ENCODE data around the gene CYP4F8. TPM values are rescaled to one million over a fixed set of nuclear protein-coding genes. Genes with fewer than 3 reads are reported as not detected.

The CYP4F8 gene
- total and polyA plus RNA-seq, 9 of the 15 experiments (the other 6 are each of a cell fraction or from before 2014, with no cell fraction given): not detected

- TF ChIP-seq ZNF121 (CRISPR knock-in tag; conservative IDR thresholded peaks at IDR 0.05) (no peak), KLF16 (IDR thresholded peaks at IDR 0.05) (peak; percentile 21; the same call in 1 of the 2 replicates), LCOR (CRISPR knock-in tag; IDR thresholded peaks at IDR 0.05) (no peak), TRIM28 (IDR thresholded peaks at IDR 0.05) (no peak), DMBX1 (CRISPR knock-in tag; IDR thresholded peaks at IDR 0.05; ENCODE audit: borderline replicate concordance) (no peak)
These were observed 14.2 kb downstream of the CYP4F8 start (continued) for GRCh38 chr19:15629003-15629880.

GRCh38 chr19:15631817-15632216, 16.8 kb downstream of the CYP4F8 start:
- POLR2A ChIA-PET: no interaction called here
- H3K9me1 ChIP-seq (ENCODE audit: control insufficient read depth, insufficient read depth, low read length): no peaks in the 10 kb centered on the region
- no peak overlapping the region for H3K9ac ChIP-seq (ENCODE audit: insufficient read depth in 1 of 2, low read depth in 2 of 2, low read length in 2 of 2)
- DNase-seq (ENCODE audit: extremely low read depth in 1 of 4, low spot score in 3 of 4) (peak; percentile 62 to 88 (median 84)), ATAC-seq (peak; percentile 81), FAIRE-seq (no peak)
- H3K9me3 ChIP-seq (replicated peaks; ENCODE audit: control insufficient read depth, insufficient read depth, low read depth, low read length): no peaks in the 10 kb centered on the region
- CTCF ChIA-PET (ENCODE audit: low intra/inter-chr PET ratio): interaction anchor here (4.0 kb wide), 1 partner anchor 237 kb away, joined by 18 read pairs; no protein-coding TSS in a partner anchor
- in situ Hi-C loops (cut with MboI) (loop anchor here (10.0 kb wide), 1 partner anchor 243 kb away; no protein-coding TSS in a partner anchor), intact Hi-C loops (cut with micrococcal nuclease) (loop anchor here (5.0 to 10.0 kb wide), 2 partner anchors 130 to 233 kb away; no protein-coding TSS in a partner anchor)
- H3K4me3 ChIP-seq: no peak overlapping the region
- peaks cover 0 to 5% of the 10 kb centered on the region in 2 experiments; a peak in 1 of 5 replicates for H3K27me3 ChIP-seq (ENCODE audit: control insufficient read depth in 2 of 2, insufficient read depth in 2 of 2, low read length in 2 of 2)
- no peaks in the 10 kb centered on the region for H3K79me2 ChIP-seq (ENCODE audit: control insufficient read depth, insufficient read depth, low read length)
- 2% methylated on average over 4 of the region's 9 CpGs for WGBS (ENCODE audit: insufficient coverage, low coverage, missing lambda C conversion rate)
- peaks cover 0 to 3% of the 10 kb centered on the region in 2 experiments; a peak in 1 of 5 replicates for H3K4me1 ChIP-seq (replicated peaks in 1 of 2; ENCODE audit: control insufficient read depth in 2 of 2, insufficient read depth in 2 of 2, low read length in 2 of 2)
- H3K36me3 ChIP-seq (ENCODE audit: control insufficient read depth, insufficient read depth, low read length): no peaks in the 10 kb centered on the region
- no peak overlapping the region for H3K4me2 ChIP-seq (ENCODE audit: insufficient read depth, low read length)
- H3K27ac ChIP-seq (ENCODE audit: extremely low read depth, low read depth, low read length): no peak overlapping the region
- H2AFZ ChIP-seq (ENCODE audit: low read depth, low read length): no peak overlapping the region
- BruUV-seq (replicated peaks): no TSS peak
- no peaks in the 10 kb centered on the region for H4K20me1 ChIP-seq (replicated peaks; ENCODE audit: control insufficient read depth, insufficient read depth, low read length)
- TF ChIP-seq GATA2 (CRISPR knock-in tag; IDR thresholded peaks at IDR 0.05): no peak
- TF ChIP-seq BHLHE40 (IDR thresholded peaks at IDR 0.05; ENCODE audit: low read length): no peak
- TF ChIP-seq RCOR1 (IDR thresholded peaks at IDR 0.05; ENCODE audit: borderline replicate concordance in 1 of 2, low read depth in 2 of 2, low read length in 2 of 2): peak in 1 of 2 experiments; percentile 54; a peak in 1 of 4 replicates
- peak; percentile 63 for TF ChIP-seq SMC3 (conservative IDR thresholded peaks at IDR 0.05; ENCODE audit: insufficient read depth, low read depth, low read length)
- 0 out of 4 replicates have a peak, but pooled peaks of 1 of the 2 experiments have one; percentile 46 for TF ChIP-seq SRF (CRISPR knock-in tag; IDR thresholded peaks at IDR 0.05)
- TF ChIP-seq RBM15 (IDR thresholded peaks at IDR 0.05; ENCODE audit: insufficient read depth, low read length): no peak
- peak; percentile 49 to 68 for TF ChIP-seq RAD21 (CRISPR knock-in tag; conservative IDR thresholded peaks at IDR 0.05 in 1 of 2, IDR thresholded peaks at IDR 0.05 in 1 of 2)
- no peak for TF ChIP-seq ELF4 (CRISPR knock-in tag; IDR thresholded peaks at IDR 0.05)
- no peak for TF ChIP-seq SFPQ (IDR thresholded peaks at IDR 0.05; ENCODE audit: low read depth, low read length)
- peak; percentile 84 for TF ChIP-seq ZNF740 (CRISPR knock-in tag; IDR thresholded peaks at IDR 0.05)
- TF ChIP-seq ZNF740 (tag; IDR thresholded peaks at IDR 0.05): peak in 1 of 2 experiments; percentile 96; a peak in 2 of 4 replicates
- no peak for TF ChIP-seq NCOA2 (IDR thresholded peaks at IDR 0.05; ENCODE audit: partially characterized antibody in 2 of 2)
